ENCODE data around the gene SLC39A10. TPM values are rescaled to one million over a fixed set of nuclear protein-coding genes. Genes with fewer than 3 reads are reported as not detected.
A peak's percentile ranks its signal among the peaks of the same experiment; 100 is the strongest.
"Not testable (repeated sequence)": the region's sequence is repeated elsewhere in the genome, so short reads cannot be mapped to it uniquely, and the experiment has no call there.

SLC39A10 gene
- total RNA-seq, 1 donor from 2014 or later, result 52.3 TPM

DNA sequence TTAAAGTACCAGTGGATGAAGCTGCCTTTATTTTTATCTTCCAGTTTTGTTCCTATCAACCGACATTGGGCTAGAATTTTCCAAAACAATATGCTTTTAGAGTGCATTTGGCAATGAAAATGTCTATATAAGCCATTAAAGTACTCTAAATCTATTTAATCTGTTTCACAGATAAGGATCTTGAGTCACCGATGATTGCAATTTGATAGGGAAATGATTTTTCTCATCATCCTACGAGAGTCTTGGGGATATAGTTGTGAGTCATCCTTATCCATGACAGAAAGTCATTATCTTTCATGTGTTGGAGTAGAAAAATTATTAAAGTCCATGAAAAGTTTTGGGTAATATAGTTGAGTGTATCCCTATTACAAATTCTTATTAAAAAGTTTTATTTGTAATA lies 26.1 kb downstream of the SLC39A10 start:
- Mint-ChIP-seq H3K9me3 (no peaks in the 10 kb centered on the region), H3K27me3 (no peaks in the 10 kb centered on the region), H3K4me3 (no peak overlapping the region), H3K4me1 (peaks cover 6% of the 10 kb centered on the region), H3K36me3 (ENCODE audit: low read depth) (peaks cover 49% of the 10 kb centered on the region), H3K27ac (no peak overlapping the region)
- ChIA-PET POLR2A (no interaction called here), CTCF (no interaction called here)
- intact Hi-C loops (cut with micrococcal nuclease), result no loop called here
- ATAC-seq (ENCODE audit: low read depth) (no peak), DNase-seq (no peak)
- TF ChIP-seq, protein P1, sequence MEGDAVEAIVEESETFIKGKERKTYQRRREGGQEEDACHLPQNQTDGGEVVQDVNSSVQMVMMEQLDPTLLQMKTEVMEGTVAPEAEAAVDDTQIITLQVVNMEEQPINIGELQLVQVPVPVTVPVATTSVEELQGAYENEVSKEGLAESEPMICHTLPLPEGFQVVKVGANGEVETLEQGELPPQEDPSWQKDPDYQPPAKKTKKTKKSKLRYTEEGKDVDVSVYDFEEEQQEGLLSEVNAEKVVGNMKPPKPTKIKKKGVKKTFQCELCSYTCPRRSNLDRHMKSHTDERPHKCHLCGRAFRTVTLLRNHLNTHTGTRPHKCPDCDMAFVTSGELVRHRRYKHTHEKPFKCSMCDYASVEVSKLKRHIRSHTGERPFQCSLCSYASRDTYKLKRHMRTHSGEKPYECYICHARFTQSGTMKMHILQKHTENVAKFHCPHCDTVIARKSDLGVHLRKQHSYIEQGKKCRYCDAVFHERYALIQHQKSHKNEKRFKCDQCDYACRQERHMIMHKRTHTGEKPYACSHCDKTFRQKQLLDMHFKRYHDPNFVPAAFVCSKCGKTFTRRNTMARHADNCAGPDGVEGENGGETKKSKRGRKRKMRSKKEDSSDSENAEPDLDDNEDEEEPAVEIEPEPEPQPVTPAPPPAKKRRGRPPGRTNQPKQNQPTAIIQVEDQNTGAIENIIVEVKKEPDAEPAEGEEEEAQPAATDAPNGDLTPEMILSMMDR (IDR thresholded peaks at IDR 0.05), result no peak

DNA sequence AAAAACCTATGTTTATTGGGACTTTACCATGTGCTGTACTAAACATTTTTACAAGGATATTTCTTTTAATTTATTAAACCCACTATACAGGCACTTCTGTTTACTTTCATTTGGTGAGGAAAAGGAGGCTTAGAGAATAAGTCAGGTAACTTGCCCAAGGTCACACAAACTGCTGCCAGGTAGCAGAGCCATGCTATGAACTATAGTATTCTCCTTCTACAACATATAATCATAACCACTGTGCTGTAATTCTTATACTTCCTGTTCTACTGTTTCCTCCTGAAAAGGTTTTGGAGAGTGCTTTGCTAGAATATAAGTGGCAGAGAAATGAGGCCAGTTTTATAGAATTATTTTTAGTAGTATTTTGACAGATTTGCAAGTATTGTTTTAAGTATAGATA lies 29.5 kb downstream of the SLC39A10 start:
- H3K9me3 Mint-ChIP-seq, result peaks cover 13% of the 10 kb centered on the region
- ChIA-PET POLR2A (no interaction called here), CTCF (no interaction called here)
- peaks cover 13% of the 10 kb centered on the region for H3K4me1 Mint-ChIP-seq
- intact Hi-C loops (cut with micrococcal nuclease), result no loop called here
- H3K4me3 Mint-ChIP-seq, result no peak overlapping the region
- DNase-seq (no peak), ATAC-seq (ENCODE audit: low read depth) (no peak)
- no peak overlapping the region for H3K27ac Mint-ChIP-seq
- peaks cover 50% of the 10 kb centered on the region for H3K36me3 Mint-ChIP-seq (ENCODE audit: low read depth)
- H3K27me3 Mint-ChIP-seq, result no peaks in the 10 kb centered on the region
- TF ChIP-seq, protein P1 (IDR thresholded peaks at IDR 0.05), result no peak

DNA sequence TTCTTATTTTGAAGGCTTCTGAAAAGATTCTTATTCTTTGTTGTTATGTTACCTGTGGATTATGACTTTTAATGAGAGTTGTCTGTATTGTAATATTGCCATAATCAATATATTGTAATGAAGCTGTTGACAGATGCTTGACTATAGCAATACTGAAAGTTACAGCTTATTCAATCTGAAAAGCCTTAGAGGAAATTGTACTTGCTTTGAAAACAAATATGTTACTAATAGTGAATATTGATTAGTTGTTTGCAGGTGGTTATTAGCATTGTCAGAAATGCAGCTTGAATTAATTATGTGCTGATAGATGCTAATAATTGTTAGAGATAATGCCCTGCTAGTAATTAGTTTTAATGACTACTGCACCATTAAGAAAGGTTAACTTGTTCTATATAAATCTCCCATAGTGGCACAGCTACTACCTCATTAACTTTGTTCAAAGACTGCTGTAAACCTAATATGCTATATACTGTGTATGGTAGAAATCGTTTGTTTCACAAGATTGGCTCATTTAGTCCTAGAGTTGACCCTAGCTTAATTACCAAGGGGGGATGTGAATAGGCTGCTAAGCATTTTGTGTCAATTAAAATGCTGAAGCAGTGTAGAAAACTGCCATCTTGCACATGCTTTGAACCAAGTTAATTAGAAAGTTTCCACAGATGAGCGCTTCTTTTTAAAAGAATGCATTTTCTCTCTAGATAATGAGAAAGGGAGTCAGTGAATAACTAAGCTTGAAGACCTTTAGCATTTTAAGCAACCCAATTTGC lies 30.5 kb downstream of the SLC39A10 start:
- no peaks in the 10 kb centered on the region for H3K27me3 Mint-ChIP-seq
- CTCF ChIA-PET, result interaction anchor here (1.1 kb wide), 1 partner anchor 112 kb away, joined by 3 read pairs; no protein-coding TSS in a partner anchor
- H3K4me1 Mint-ChIP-seq, result peaks cover 23% of the 10 kb centered on the region
- peaks cover 56% of the 10 kb centered on the region for H3K36me3 Mint-ChIP-seq (ENCODE audit: low read depth)
- H3K27ac Mint-ChIP-seq, result no peak overlapping the region
- DNase-seq (no peak), ATAC-seq (ENCODE audit: low read depth) (no peak)
- TF ChIP-seq, protein P1 (IDR thresholded peaks at IDR 0.05), result no peak
- no peak overlapping the region for H3K4me3 Mint-ChIP-seq
- intact Hi-C loops (cut with micrococcal nuclease), result no loop called here
- POLR2A ChIA-PET, result no interaction called here
- peaks cover 18% of the 10 kb centered on the region for H3K9me3 Mint-ChIP-seq

DNA sequence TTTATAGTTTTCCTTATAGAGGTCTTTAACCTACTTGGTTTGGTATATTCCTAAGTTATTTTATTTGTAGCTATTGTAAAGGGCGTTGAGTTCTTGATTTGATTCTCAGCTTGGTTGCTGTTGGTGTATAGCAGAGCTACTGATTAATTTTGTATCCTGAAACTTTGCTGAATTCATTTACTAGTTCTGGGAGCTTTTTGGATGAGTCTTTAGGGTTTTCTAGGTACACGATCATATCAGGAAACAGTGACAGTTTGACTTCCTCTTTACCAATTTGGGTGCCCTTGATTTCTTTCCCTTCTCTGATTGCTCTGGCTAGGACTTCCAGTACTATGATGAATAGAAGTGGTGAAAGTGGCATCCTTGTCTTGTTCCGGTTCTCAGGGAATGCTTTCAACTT lies 35.5 kb downstream of the SLC39A10 start:
- intact Hi-C loops (cut with micrococcal nuclease); H3K27me3 Mint-ChIP-seq; POLR2A ChIA-PET; ATAC-seq (ENCODE audit: low read depth); CTCF ChIA-PET; DNase-seq: not testable (repeated sequence)
- Mint-ChIP-seq H3K27ac (peak overlapping the region; percentile 6), H3K9me3 (peaks cover 31% of the 10 kb centered on the region), H3K36me3 (ENCODE audit: low read depth) (peaks cover 65% of the 10 kb centered on the region), H3K4me3 (peak overlapping the region; percentile 5), H3K4me1 (peaks cover 55% of the 10 kb centered on the region)

DNA sequence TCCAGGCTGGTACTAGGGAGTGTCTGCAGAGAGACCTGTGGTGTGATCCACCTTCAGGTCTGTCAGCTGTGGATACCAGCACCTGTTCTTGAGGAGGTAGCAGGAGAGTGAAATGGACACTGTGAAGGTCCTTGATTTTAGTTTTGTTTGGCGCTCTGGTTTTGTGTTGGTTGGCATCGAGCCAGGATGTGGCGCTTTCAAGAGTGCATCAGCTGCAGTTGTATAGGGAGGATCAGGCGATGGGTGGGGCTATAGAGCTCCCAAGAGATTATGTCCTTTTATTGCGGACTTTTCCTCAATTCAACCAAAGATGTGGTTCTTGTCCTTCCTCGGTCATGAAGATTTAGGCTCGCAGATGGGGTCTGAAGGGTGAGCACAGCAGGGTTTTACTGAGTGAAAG lies 37.5 kb downstream of the SLC39A10 start:
- Mint-ChIP-seq H3K27ac (no peak overlapping the region), H3K27me3 (no peaks in the 10 kb centered on the region), H3K36me3 (ENCODE audit: low read depth) (peaks cover 83% of the 10 kb centered on the region), H3K4me3 (no peak overlapping the region), H3K9me3 (peaks cover 45% of the 10 kb centered on the region), H3K4me1 (peaks cover 72% of the 10 kb centered on the region)
- DNase-seq, result no peak
- TF ChIP-seq, protein P1 (IDR thresholded peaks at IDR 0.05), result no peak
- no peak for ATAC-seq (ENCODE audit: low read depth)
- POLR2A ChIA-PET, result no interaction called here
- CTCF ChIA-PET, result no interaction called here
- intact Hi-C loops (cut with micrococcal nuclease), result no loop called here
